OCI-LY1 (cell line): ENCODE results near the gene BAIAP2.

Experiments used
- H2AFZ ChIP-seq: fragments of 200-600 bp; sonication (generic), shearing (Covaris generic); 2 replicates; pipeline ENCODE4 v1.6.0; 2014; ENCODE audit warnings: antibody characterized with exemption, mild to moderate bottlenecking, low read length
- H3F3A ChIP-seq: fragments of 200-600 bp; sonication (generic), shearing (Covaris generic); 2 replicates; pipeline ENCODE4 v1.6.0; 2014; ENCODE audit warnings: mild to moderate bottlenecking, antibody characterized with exemption, low read length, moderate library complexity; ENCODE audit not compliant: insufficient read depth
- H3K27ac ChIP-seq: fragments of 200-600 bp; sonication (generic); 2 replicates; pipeline ENCODE4 v1.5.1; 2014; ENCODE audit warnings: low read length, mixed run types, mild to moderate bottlenecking, low read depth; ENCODE audit not compliant: poor library complexity, severe bottlenecking
- H3K27me3 ChIP-seq: fragments of 200-600 bp; sonication (generic); 2 replicates; pipeline ENCODE4 v1.6.0; 2014; ENCODE audit warnings: antibody characterized with exemption, mild to moderate bottlenecking, low read length, moderate library complexity; ENCODE audit not compliant: insufficient read depth
- H3K36me3 ChIP-seq: fragments of 200-600 bp; sonication (generic); 2 replicates; pipeline ENCODE4 v1.6.1; 2014; ENCODE audit warnings: mild to moderate bottlenecking, antibody characterized with exemption, low read length, moderate library complexity, mixed read lengths; ENCODE audit not compliant: insufficient read depth
- H3K4me1 ChIP-seq: fragments of 200-600 bp; sonication (generic); 2 replicates; pipeline ENCODE4 v1.5.1; 2014; ENCODE audit warnings: mild to moderate bottlenecking, low read length, moderate library complexity; ENCODE audit not compliant: insufficient read depth, severe bottlenecking
- H3K4me2 ChIP-seq: fragments of 200-600 bp; sonication (generic), shearing (Covaris generic); 2 replicates; pipeline ENCODE4 v1.6.1; 2014; ENCODE audit warnings: low read length
- H3K4me3 ChIP-seq: fragments of 200-600 bp; sonication (generic); 2 replicates; pipeline ENCODE4 v1.5.1; 2014; ENCODE audit warnings: low read length, low read depth, mild to moderate bottlenecking, mixed read lengths; ENCODE audit not compliant: poor library complexity, severe bottlenecking
- H3K79me2 ChIP-seq: fragments of 200-600 bp; shearing (Covaris generic); 2 replicates; pipeline ENCODE4 v1.6.1; 2016; ENCODE audit warnings: mixed run types, low read length, mixed read lengths; ENCODE audit not compliant: insufficient read depth
- H3K9ac ChIP-seq: fragments of 200-600 bp; sonication (generic), shearing (Covaris generic); 2 replicates; pipeline ENCODE4 v1.6.1; 2014; ENCODE audit warnings: mild to moderate bottlenecking, low read length, mixed read lengths
- H3K9me2 ChIP-seq: fragments of 200-600 bp; sonication (generic), shearing (Covaris generic); 2 replicates; pipeline ENCODE4 v1.6.1; 2014; ENCODE audit warnings: low read depth, mild to moderate bottlenecking, low read length, mixed read lengths
- H3K9me3 ChIP-seq: fragments of 200-600 bp; shearing (Covaris generic); 2 replicates; pipeline ENCODE4 v1.6.1; 2014; ENCODE audit warnings: low read length, mixed read lengths
- H4K20me1 ChIP-seq: fragments of 200-600 bp; sonication (generic), shearing (Covaris generic); 2 replicates; pipeline ENCODE4 v1.6.0; 2016; ENCODE audit warnings: mild to moderate bottlenecking, low read length; ENCODE audit not compliant: insufficient read depth
- CTCF ChIP-seq: fragments of 200-600 bp; sonication (generic), shearing (Covaris generic); IDR thresholded peaks from 2 replicates; pipeline ENCODE4 v1.5.1; 2017; ENCODE audit warnings: mild to moderate bottlenecking, antibody characterized with exemption, low read length, moderate library complexity, mixed read lengths
- EZH2 ChIP-seq: fragments of 200-600 bp; sonication (generic), shearing (Covaris generic); IDR thresholded peaks from 2 replicates; pipeline ENCODE4 v1.8.0; 2017; ENCODE audit warnings: borderline replicate concordance, mixed run types, mild to moderate bottlenecking, antibody characterized with exemption, low read length, moderate library complexity, mixed read lengths

Gene BAIAP2

GRCh38 chr17:81134064-81134781, 99.3 kb downstream of the BAIAP2 start:
- Histone ChIP-seq H3F3A (no peaks in the 10 kb centered on the region), H3K79me2 (no peaks in the 10 kb centered on the region), H3K9me3 (no peaks in the 10 kb centered on the region), H2AFZ (no peak overlapping the region), H3K4me2 (no peak overlapping the region), H3K4me3 (no peak overlapping the region), H3K9me2 (no peaks in the 10 kb centered on the region), H3K27ac (no peak overlapping the region), H4K20me1 (no peaks in the 10 kb centered on the region), H3K4me1 (no peaks in the 10 kb centered on the region), H3K36me3 (no peaks in the 10 kb centered on the region), H3K27me3 (no peaks in the 10 kb centered on the region), H3K9ac (no peak overlapping the region)
- no peak for TF ChIP-seq EZH2
- no peak for TF ChIP-seq CTCF

- Histone ChIP-seq H3K4me2 (no peak overlapping the region), H3K9me2 (no peaks in the 10 kb centered on the region), H2AFZ (no peak overlapping the region), H3K4me1 (no peaks in the 10 kb centered on the region), H3F3A (no peaks in the 10 kb centered on the region), H3K4me3 (no peak overlapping the region), H3K9ac (no peak overlapping the region), H3K79me2 (no peaks in the 10 kb centered on the region), H3K36me3 (no peaks in the 10 kb centered on the region), H3K9me3 (no peaks in the 10 kb centered on the region), H4K20me1 (no peaks in the 10 kb centered on the region), H3K27ac (no peak overlapping the region), H3K27me3 (no peaks in the 10 kb centered on the region)
- TF ChIP-seq EZH2 (no peak), CTCF (no peak)
Observed at GRCh38 chr17:81135505-81136278, 100.7 kb downstream of the BAIAP2 start.

- Histone ChIP-seq H2AFZ (no peak overlapping the region), H3K9me2 (no peaks in the 10 kb centered on the region), H3K27ac (no peak overlapping the region), H3K27me3 (no peaks in the 10 kb centered on the region), H3K4me3 (no peak overlapping the region), H3K9ac (no peak overlapping the region), H3K9me3 (no peaks in the 10 kb centered on the region), H3K79me2 (no peaks in the 10 kb centered on the region), H4K20me1 (no peaks in the 10 kb centered on the region), H3K4me1 (no peaks in the 10 kb centered on the region), H3K36me3 (no peaks in the 10 kb centered on the region), H3K4me2 (no peak overlapping the region), H3F3A (no peaks in the 10 kb centered on the region)
- no peak for TF ChIP-seq CTCF
- no peak for TF ChIP-seq EZH2
Observed at GRCh38 chr17:81136366-81136765, 101.4 kb downstream of the BAIAP2 start.
